GM23338 (cell line): ENCODE measurements around the gene GJC2. TPM values are rescaled to one million over a fixed set of nuclear protein-coding genes. Genes with fewer than 3 reads are reported as not detected.

ENCODE experiments used
- ATAC-seq: fragments of 200-7000 bp; cut with Tn5 transposase; 3 replicates; pipeline ENCODE4 v1.9.1; 2020
- DNase-seq: peaks from one replicate; pipeline ENCODE4 v3.0.0-alpha.2; 2015; ENCODE audit warnings: low spot score
- H2AFZ ChIP-seq: fragments of 200-600 bp; sonication (generic); 2 replicates; pipeline ENCODE4 v1.8.0; 2016; ENCODE audit warnings: antibody characterized with exemption, mild to moderate bottlenecking, moderate library complexity
- H3F3A ChIP-seq: fragments of 200-600 bp; sonication (generic); replicated peaks from 2 replicates; pipeline ENCODE4 v1.8.0; 2017; ENCODE audit warnings: antibody characterized with exemption, mixed run types, low read depth
- H3K27ac ChIP-seq: fragments of 200-600 bp; sonication (generic); 2 replicates; pipeline ENCODE4 v1.6.1; 2016; ENCODE audit warnings: low read depth
- H3K27me3 ChIP-seq: fragments of 200-600 bp; sonication (generic); 2 replicates; pipeline ENCODE4 v1.8.0; 2016; ENCODE audit warnings: mild to moderate bottlenecking, mixed run types, moderate library complexity; ENCODE audit not compliant: insufficient read depth
- H3K36me3 ChIP-seq: fragments of 200-600 bp; sonication (generic); 2 replicates; pipeline ENCODE4 v1.8.0; 2016; ENCODE audit warnings: mild to moderate bottlenecking; ENCODE audit not compliant: insufficient read depth
- H3K4me1 ChIP-seq: fragments of 200-600 bp; sonication (generic); 2 replicates; pipeline ENCODE4 v1.8.0; 2016; ENCODE audit warnings: mild to moderate bottlenecking, moderate library complexity; ENCODE audit not compliant: insufficient read depth
- H3K4me2 ChIP-seq: fragments of 200-600 bp; sonication (generic); 2 replicates; pipeline ENCODE4 v1.7.1; 2017; ENCODE audit warnings: mixed run types
- H3K4me3 ChIP-seq: fragments of 200-600 bp; sonication (generic); 2 replicates; pipeline ENCODE4 v1.6.1; 2016; ENCODE audit warnings: mixed run types
- H3K79me2 ChIP-seq: fragments of 200-600 bp; sonication (generic); replicated peaks from 2 replicates; pipeline ENCODE4 v1.8.0; 2017; ENCODE audit warnings: mild to moderate bottlenecking; ENCODE audit not compliant: insufficient read depth
- H3K9me2 ChIP-seq: fragments of 200-600 bp; sonication (generic); 2 replicates; pipeline ENCODE4 v1.8.0; 2017; ENCODE audit not compliant: insufficient read depth
- H4K20me1 ChIP-seq: fragments of 200-600 bp; sonication (generic); replicated peaks from 2 replicates; pipeline ENCODE4 v1.8.0; 2017; ENCODE audit warnings: mild to moderate bottlenecking; ENCODE audit not compliant: insufficient read depth
- H3K27ac Mint-ChIP-seq: 2 replicates; pipeline ENCODE4 v1.8.0; 2020; ENCODE audit warnings: inconsistent platforms, mild to moderate bottlenecking, moderate library complexity, mixed read lengths
- H3K27me3 Mint-ChIP-seq: 3 replicates; pipeline ENCODE4 v1.8.0; 2022; ENCODE audit warnings: low read depth, mild to moderate bottlenecking, moderate library complexity, mixed read lengths, inconsistent platforms; ENCODE audit not compliant: insufficient read depth, poor library complexity
- H3K36me3 Mint-ChIP-seq: 3 replicates; pipeline ENCODE4 v1.8.0; 2021; ENCODE audit warnings: low read depth, mild to moderate bottlenecking, inconsistent platforms, moderate library complexity, mixed read lengths
- H3K4me1 Mint-ChIP-seq: 3 replicates; pipeline ENCODE4 v1.8.0; 2020; ENCODE audit warnings: mild to moderate bottlenecking, inconsistent platforms, mixed read lengths
- H3K4me3 Mint-ChIP-seq: 3 replicates; pipeline ENCODE4 v1.8.0; 2021; ENCODE audit warnings: moderate library complexity, mild to moderate bottlenecking, inconsistent platforms, mixed read lengths
- H3K9me3 Mint-ChIP-seq: 3 replicates; pipeline ENCODE4 v1.8.0; 2020; ENCODE audit warnings: moderate library complexity, mild to moderate bottlenecking, inconsistent platforms, mixed read lengths
- EZH2 ChIP-seq: fragments of 200-600 bp; sonication (generic); IDR thresholded peaks from one replicate; pipeline ENCODE4 v1.8.0; 2017; ENCODE audit warnings: antibody characterized with exemption, mild to moderate bottlenecking, low read depth; ENCODE audit not compliant: unreplicated experiment
- EZH2phosphoT487 ChIP-seq: fragments of 200-600 bp; sonication (generic); IDR thresholded peaks from one replicate; pipeline ENCODE4 v1.8.1; 2018; ENCODE audit warnings: antibody characterized with exemption; ENCODE audit not compliant: unreplicated experiment
- JUNB ChIP-seq: IDR thresholded peaks from one replicate; pipeline ENCODE4 v1.6.1; 2016; ENCODE audit warnings: antibody characterized with exemption; ENCODE audit not compliant: unreplicated experiment
- POLR2AphosphoS5 ChIP-seq: IDR thresholded peaks from 2 replicates; pipeline ENCODE4 v1.6.1; 2016; ENCODE audit warnings: antibody characterized with exemption, low read depth
- STAT1 ChIP-seq: IDR thresholded peaks from one replicate; pipeline ENCODE4 v1.6.1; 2016; ENCODE audit warnings: antibody characterized with exemption; ENCODE audit not compliant: unreplicated experiment
- ZNF114 ChIP-seq: fragments of 250-450 bp; sonication (Bioruptor Pico); IDR thresholded peaks from 2 replicates; pipeline ENCODE4 v1.5.0; 2020; ENCODE audit warnings: mild to moderate bottlenecking, moderate library complexity
- ZNF331 ChIP-seq: fragments of 250-450 bp; sonication (Bioruptor Pico); IDR thresholded peaks from 2 replicates; pipeline ENCODE4 v1.5.0; 2020; ENCODE audit warnings: low read depth, mild to moderate bottlenecking, moderate library complexity
- polyA plus RNA-seq: library from polyadenylated mRNA; unstranded; fragments of >200 nt; fragmentation: Nextera tagmentation; extraction: Ambion mirVana; gene quantifications from 2 replicates; pipeline ENCODE4 v1.2.1, GENCODE V29; 2016
- total RNA-seq: library from RNA; depleted of rRNA; stranded (reverse); fragments of >200 nt; shearing (Covaris generic); gene quantifications from 2 replicates; pipeline ENCODE4 v1.2.3, GENCODE V29; 2014
- TF ChIP-seq, protein P1 (sequence below): fragments of 250-450 bp; sonication (Bioruptor Pico); IDR thresholded peaks from 2 replicates; pipeline ENCODE4 v1.5.0; 2020; ENCODE audit warnings: mild to moderate bottlenecking, moderate library complexity
- TF ChIP-seq, protein P2 (sequence below): IDR thresholded peaks from 2 replicates; pipeline ENCODE4 v1.6.1; 2016; ENCODE audit warnings: antibody characterized with exemption
- TF ChIP-seq, protein P3 (sequence below), 2 experiments: fragments of 200-600 bp in 1 of 2; sonication (generic) in 1 of 2; conservative IDR thresholded peaks; 2 replicates each; pipeline versions ENCODE4 v1.5.1 to v1.6.1; 2016 to 2017; ENCODE audit warnings: antibody characterized with exemption in 2 of 2, low read depth in 2 of 2, mild to moderate bottlenecking in 2 of 2, moderate library complexity in 1 of 2

GJC2 gene
- total and polyA plus RNA-seq, 2 experiments from 2014 or later = 0.15 to 1.2 TPM

GRCh38 chr1:228150120-228150460, 360 bp downstream of the GJC2 start (continued):
- TF ChIP-seq, protein P1, sequence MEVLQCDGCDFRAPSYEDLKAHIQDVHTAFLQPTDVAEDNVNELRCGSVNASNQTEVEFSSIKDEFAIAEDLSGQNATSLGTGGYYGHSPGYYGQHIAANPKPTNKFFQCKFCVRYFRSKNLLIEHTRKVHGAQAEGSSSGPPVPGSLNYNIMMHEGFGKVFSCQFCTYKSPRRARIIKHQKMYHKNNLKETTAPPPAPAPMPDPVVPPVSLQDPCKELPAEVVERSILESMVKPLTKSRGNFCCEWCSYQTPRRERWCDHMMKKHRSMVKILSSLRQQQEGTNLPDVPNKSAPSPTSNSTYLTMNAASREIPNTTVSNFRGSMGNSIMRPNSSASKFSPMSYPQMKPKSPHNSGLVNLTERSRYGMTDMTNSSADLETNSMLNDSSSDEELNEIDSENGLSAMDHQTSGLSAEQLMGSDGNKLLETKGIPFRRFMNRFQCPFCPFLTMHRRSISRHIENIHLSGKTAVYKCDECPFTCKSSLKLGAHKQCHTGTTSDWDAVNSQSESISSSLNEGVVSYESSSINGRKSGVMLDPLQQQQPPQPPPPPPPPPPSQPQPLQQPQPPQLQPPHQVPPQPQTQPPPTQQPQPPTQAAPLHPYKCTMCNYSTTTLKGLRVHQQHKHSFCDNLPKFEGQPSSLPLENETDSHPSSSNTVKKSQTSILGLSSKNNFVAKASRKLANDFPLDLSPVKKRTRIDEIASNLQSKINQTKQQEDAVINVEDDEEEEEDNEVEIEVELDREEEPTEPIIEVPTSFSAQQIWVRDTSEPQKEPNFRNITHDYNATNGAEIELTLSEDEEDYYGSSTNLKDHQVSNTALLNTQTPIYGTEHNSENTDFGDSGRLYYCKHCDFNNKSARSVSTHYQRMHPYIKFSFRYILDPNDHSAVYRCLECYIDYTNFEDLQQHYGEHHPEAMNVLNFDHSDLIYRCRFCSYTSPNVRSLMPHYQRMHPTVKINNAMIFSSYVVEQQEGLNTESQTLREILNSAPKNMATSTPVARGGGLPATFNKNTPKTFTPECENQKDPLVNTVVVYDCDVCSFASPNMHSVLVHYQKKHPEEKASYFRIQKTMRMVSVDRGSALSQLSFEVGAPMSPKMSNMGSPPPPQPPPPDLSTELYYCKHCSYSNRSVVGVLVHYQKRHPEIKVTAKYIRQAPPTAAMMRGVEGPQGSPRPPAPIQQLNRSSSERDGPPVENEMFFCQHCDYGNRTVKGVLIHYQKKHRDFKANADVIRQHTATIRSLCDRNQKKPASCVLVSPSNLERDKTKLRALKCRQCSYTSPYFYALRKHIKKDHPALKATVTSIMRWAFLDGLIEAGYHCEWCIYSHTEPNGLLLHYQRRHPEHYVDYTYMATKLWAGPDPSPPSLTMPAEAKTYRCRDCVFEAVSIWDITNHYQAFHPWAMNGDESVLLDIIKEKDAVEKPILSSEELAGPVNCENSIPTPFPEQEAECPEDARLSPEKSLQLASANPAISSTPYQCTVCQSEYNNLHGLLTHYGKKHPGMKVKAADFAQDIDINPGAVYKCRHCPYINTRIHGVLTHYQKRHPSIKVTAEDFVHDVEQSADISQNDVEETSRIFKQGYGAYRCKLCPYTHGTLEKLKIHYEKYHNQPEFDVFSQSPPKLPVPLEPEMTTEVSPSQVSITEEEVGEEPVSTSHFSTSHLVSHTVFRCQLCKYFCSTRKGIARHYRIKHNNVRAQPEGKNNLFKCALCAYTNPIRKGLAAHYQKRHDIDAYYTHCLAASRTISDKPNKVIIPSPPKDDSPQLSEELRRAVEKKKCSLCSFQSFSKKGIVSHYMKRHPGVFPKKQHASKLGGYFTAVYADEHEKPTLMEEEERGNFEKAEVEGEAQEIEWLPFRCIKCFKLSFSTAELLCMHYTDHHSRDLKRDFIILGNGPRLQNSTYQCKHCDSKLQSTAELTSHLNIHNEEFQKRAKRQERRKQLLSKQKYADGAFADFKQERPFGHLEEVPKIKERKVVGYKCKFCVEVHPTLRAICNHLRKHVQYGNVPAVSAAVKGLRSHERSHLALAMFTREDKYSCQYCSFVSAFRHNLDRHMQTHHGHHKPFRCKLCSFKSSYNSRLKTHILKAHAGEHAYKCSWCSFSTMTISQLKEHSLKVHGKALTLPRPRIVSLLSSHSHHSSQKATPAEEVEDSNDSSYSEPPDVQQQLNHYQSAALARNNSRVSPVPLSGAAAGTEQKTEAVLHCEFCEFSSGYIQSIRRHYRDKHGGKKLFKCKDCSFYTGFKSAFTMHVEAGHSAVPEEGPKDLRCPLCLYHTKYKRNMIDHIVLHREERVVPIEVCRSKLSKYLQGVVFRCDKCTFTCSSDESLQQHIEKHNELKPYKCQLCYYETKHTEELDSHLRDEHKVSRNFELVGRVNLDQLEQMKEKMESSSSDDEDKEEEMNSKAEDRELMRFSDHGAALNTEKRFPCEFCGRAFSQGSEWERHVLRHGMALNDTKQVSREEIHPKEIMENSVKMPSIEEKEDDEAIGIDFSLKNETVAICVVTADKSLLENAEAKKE = no peak
- TF ChIP-seq EZH2 (no peak), EZH2phosphoT487 (no peak)

DNA sequence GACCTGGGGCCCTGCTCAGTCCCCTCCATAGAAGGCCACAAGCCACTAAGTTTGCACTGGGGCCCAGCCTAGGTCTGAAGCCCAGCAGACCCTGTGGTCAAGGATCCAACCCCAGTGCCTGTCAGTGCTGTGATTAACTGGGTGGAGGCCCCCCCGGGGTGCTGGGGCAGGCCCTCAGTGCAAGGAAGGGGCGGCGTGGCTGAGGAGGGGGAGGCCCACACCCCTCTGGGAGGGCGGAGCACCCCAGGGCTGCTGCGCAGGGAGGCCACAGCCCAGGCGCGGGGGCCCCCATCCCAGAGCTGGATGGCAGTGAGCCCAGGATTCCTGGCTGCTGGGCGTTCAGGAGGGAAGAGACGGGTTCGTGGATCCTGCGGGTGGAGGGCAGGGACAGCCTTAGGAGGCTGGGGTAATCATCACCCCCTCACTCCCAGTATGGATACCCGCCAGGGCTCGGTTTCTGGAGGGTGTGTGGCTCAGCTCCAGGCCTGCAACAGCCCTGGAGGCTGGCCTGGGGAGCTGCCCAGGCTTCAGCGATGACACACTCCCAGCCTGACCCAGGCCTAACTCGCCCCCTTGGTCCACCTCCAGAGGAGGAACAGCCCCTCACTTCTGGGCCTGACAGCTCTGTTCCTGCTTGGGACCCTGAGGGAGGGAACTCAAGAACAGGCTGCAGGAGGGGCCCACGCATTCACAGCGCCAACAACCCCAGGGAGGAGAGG, 890 bp downstream of the GJC2 start:
- no peaks in the 10 kb centered on the region for H3K9me2 ChIP-seq
- H3K4me2 ChIP-seq = no peak overlapping the region
- no peaks in the 10 kb centered on the region for H3K79me2 ChIP-seq
- Mint-ChIP-seq H3K27ac (no peak overlapping the region), H3K36me3 (no peaks in the 10 kb centered on the region; the same call in 2 of the 3 replicates), H3K27me3 (peaks cover 16% of the 10 kb centered on the region), H3K4me1 (peaks cover 3% of the 10 kb centered on the region; the same call in 2 of the 3 replicates), H3K4me3 (no peak overlapping the region), H3K9me3 (no peaks in the 10 kb centered on the region)
- H4K20me1 ChIP-seq = no peaks in the 10 kb centered on the region
- no peaks in the 10 kb centered on the region for H3K4me1 ChIP-seq
- no peak overlapping the region for H2AFZ ChIP-seq
- ATAC-seq = no peak; the same call in 2 of the 3 replicates
- H3F3A ChIP-seq = no peaks in the 10 kb centered on the region
- no peak overlapping the region for H3K27ac ChIP-seq
- no peak for DNase-seq
- H3K27me3 ChIP-seq = no peaks in the 10 kb centered on the region
- H3K36me3 ChIP-seq = no peaks in the 10 kb centered on the region
- H3K4me3 ChIP-seq = no peak overlapping the region
- TF ChIP-seq ZNF114 (no peak), JUNB (no peak), STAT1 (no peak), POLR2AphosphoS5 (no peak), ZNF331 (CRISPR knock-in tag) (no peak)
- TF ChIP-seq, protein P2, sequence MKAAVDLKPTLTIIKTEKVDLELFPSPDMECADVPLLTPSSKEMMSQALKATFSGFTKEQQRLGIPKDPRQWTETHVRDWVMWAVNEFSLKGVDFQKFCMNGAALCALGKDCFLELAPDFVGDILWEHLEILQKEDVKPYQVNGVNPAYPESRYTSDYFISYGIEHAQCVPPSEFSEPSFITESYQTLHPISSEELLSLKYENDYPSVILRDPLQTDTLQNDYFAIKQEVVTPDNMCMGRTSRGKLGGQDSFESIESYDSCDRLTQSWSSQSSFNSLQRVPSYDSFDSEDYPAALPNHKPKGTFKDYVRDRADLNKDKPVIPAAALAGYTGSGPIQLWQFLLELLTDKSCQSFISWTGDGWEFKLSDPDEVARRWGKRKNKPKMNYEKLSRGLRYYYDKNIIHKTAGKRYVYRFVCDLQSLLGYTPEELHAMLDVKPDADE = no peak
- TF ChIP-seq, protein P3, sequence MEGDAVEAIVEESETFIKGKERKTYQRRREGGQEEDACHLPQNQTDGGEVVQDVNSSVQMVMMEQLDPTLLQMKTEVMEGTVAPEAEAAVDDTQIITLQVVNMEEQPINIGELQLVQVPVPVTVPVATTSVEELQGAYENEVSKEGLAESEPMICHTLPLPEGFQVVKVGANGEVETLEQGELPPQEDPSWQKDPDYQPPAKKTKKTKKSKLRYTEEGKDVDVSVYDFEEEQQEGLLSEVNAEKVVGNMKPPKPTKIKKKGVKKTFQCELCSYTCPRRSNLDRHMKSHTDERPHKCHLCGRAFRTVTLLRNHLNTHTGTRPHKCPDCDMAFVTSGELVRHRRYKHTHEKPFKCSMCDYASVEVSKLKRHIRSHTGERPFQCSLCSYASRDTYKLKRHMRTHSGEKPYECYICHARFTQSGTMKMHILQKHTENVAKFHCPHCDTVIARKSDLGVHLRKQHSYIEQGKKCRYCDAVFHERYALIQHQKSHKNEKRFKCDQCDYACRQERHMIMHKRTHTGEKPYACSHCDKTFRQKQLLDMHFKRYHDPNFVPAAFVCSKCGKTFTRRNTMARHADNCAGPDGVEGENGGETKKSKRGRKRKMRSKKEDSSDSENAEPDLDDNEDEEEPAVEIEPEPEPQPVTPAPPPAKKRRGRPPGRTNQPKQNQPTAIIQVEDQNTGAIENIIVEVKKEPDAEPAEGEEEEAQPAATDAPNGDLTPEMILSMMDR (conservative IDR thresholded peaks at IDR 0.05; ENCODE audit: low read depth in 2 of 2) = no peak
